Measurements from ENCODE around the gene WDR59.

The WDR59 gene

GRCh38 chr16:74871608-74872007, 113.3 kb downstream of the WDR59 start:
- DNase-seq (ENCODE audit: extremely low spot score) = no peak
- POLR2A ChIA-PET = no interaction called here
- no peak for TF ChIP-seq ZNF384 (IDR thresholded peaks at IDR 0.05)
- TF ChIP-seq FOXK2 (IDR thresholded peaks at IDR 0.05) = no peak
- TF ChIP-seq NFRKB (IDR thresholded peaks at IDR 0.05) = no peak
- TF ChIP-seq L3MBTL2 (conservative IDR thresholded peaks at IDR 0.05) = no peak
- no peak for TF ChIP-seq PKNOX1 (IDR thresholded peaks at IDR 0.05)
- TF ChIP-seq SP1 (IDR thresholded peaks at IDR 0.05) = no peak
- no peak for TF ChIP-seq FOXM1 (IDR thresholded peaks at IDR 0.05; ENCODE audit: borderline replicate concordance)
- TF ChIP-seq TARDBP (IDR thresholded peaks at IDR 0.05) = no peak
- no peak for TF ChIP-seq ELF4 (IDR thresholded peaks at IDR 0.05)
- no peak for TF ChIP-seq BHLHE40 (IDR thresholded peaks at IDR 0.05; ENCODE audit: borderline replicate concordance)
- TF ChIP-seq LEF1 (IDR thresholded peaks at IDR 0.05; ENCODE audit: borderline replicate concordance) = no peak
- no peak for TF ChIP-seq SUZ12 (IDR thresholded peaks at IDR 0.05)
- TF ChIP-seq FOXA1 (IDR thresholded peaks at IDR 0.05) = no peak
- no peak for TF ChIP-seq HDGF (IDR thresholded peaks at IDR 0.05; ENCODE audit: borderline replicate concordance)
- no peak for TF ChIP-seq ARNT (IDR thresholded peaks at IDR 0.05)
- CTCF ChIA-PET = interaction anchor here (0.7 kb wide), 1 partner anchor 9 kb away, joined by 3 read pairs; no protein-coding TSS in a partner anchor

- no peak for TF ChIP-seq HDGF (IDR thresholded peaks at IDR 0.05; ENCODE audit: borderline replicate concordance)
- TF ChIP-seq PKNOX1 (IDR thresholded peaks at IDR 0.05) = no peak
- TF ChIP-seq FOXK2 (IDR thresholded peaks at IDR 0.05) = no peak
- no peak for TF ChIP-seq NFRKB (IDR thresholded peaks at IDR 0.05)
- no peak for TF ChIP-seq SP1 (IDR thresholded peaks at IDR 0.05)
- TF ChIP-seq L3MBTL2 (conservative IDR thresholded peaks at IDR 0.05) = no peak
- TF ChIP-seq BHLHE40 (IDR thresholded peaks at IDR 0.05; ENCODE audit: borderline replicate concordance) = no peak
- no peak for TF ChIP-seq ELF4 (IDR thresholded peaks at IDR 0.05)
- TF ChIP-seq TARDBP (IDR thresholded peaks at IDR 0.05) = no peak
- no peak for TF ChIP-seq FOXM1 (IDR thresholded peaks at IDR 0.05; ENCODE audit: borderline replicate concordance)
- TF ChIP-seq ZNF384 (IDR thresholded peaks at IDR 0.05) = no peak
- TF ChIP-seq SUZ12 (IDR thresholded peaks at IDR 0.05) = no peak
- no peak for TF ChIP-seq LEF1 (IDR thresholded peaks at IDR 0.05; ENCODE audit: borderline replicate concordance)
- no peak for TF ChIP-seq ARNT (IDR thresholded peaks at IDR 0.05)
- no peak for TF ChIP-seq FOXA1 (IDR thresholded peaks at IDR 0.05)
- TF ChIP-seq CTBP1 (IDR thresholded peaks at IDR 0.05; ENCODE audit: borderline replicate concordance) = no peak
- POLR2A ChIA-PET = no interaction called here
- CTCF ChIA-PET = no interaction called here
- no peak for DNase-seq (ENCODE audit: extremely low spot score)
Measured at GRCh38 chr16:74868501-74868900, 116.4 kb downstream of the WDR59 start.

GRCh38 chr16:74868035-74868434, 116.9 kb downstream of the WDR59 start:
- POLR2A ChIA-PET = no interaction called here
- DNase-seq (ENCODE audit: extremely low spot score) = no peak
- TF ChIP-seq PKNOX1 (IDR thresholded peaks at IDR 0.05) (no peak), NFRKB (IDR thresholded peaks at IDR 0.05) (no peak), ZNF384 (IDR thresholded peaks at IDR 0.05) (no peak)
- CTCF ChIA-PET = no interaction called here

GRCh38 chr16:74867281-74867849, 117.6 kb downstream of the WDR59 start:
- no peak for TF ChIP-seq FOXK2 (IDR thresholded peaks at IDR 0.05)
- no peak for TF ChIP-seq SUZ12 (IDR thresholded peaks at IDR 0.05)
- TF ChIP-seq BHLHE40 (IDR thresholded peaks at IDR 0.05; ENCODE audit: borderline replicate concordance) = no peak
- TF ChIP-seq ARNT (IDR thresholded peaks at IDR 0.05) = no peak
- TF ChIP-seq FOXA1 (IDR thresholded peaks at IDR 0.05) = no peak
- no peak for TF ChIP-seq HDGF (IDR thresholded peaks at IDR 0.05; ENCODE audit: borderline replicate concordance)
- TF ChIP-seq CTBP1 (IDR thresholded peaks at IDR 0.05; ENCODE audit: borderline replicate concordance) = no peak
- no peak for TF ChIP-seq LEF1 (IDR thresholded peaks at IDR 0.05; ENCODE audit: borderline replicate concordance)
- DNase-seq (ENCODE audit: extremely low spot score) = no peak
- POLR2A ChIA-PET = no interaction called here
- CTCF ChIA-PET = no interaction called here

- POLR2A ChIA-PET = no interaction called here
- no peak for DNase-seq (ENCODE audit: extremely low spot score)
- CTCF ChIA-PET = no interaction called here
- TF ChIP-seq SUZ12 (IDR thresholded peaks at IDR 0.05) = no peak
- TF ChIP-seq HDGF (IDR thresholded peaks at IDR 0.05; ENCODE audit: borderline replicate concordance) = no peak
- no peak for TF ChIP-seq ELF4 (IDR thresholded peaks at IDR 0.05)
- TF ChIP-seq FOXM1 (IDR thresholded peaks at IDR 0.05; ENCODE audit: borderline replicate concordance) = no peak
- TF ChIP-seq CTBP1 (IDR thresholded peaks at IDR 0.05; ENCODE audit: borderline replicate concordance) = no peak
- no peak for TF ChIP-seq LEF1 (IDR thresholded peaks at IDR 0.05; ENCODE audit: borderline replicate concordance)
- TF ChIP-seq PKNOX1 (IDR thresholded peaks at IDR 0.05) = no peak
- TF ChIP-seq FOXA1 (IDR thresholded peaks at IDR 0.05) = no peak
- TF ChIP-seq ZNF384 (IDR thresholded peaks at IDR 0.05) = no peak
- TF ChIP-seq BHLHE40 (IDR thresholded peaks at IDR 0.05; ENCODE audit: borderline replicate concordance) = no peak
- TF ChIP-seq SP1 (IDR thresholded peaks at IDR 0.05) = no peak
- no peak for TF ChIP-seq ARNT (IDR thresholded peaks at IDR 0.05)
- TF ChIP-seq NFRKB (IDR thresholded peaks at IDR 0.05) = no peak
- TF ChIP-seq TARDBP (IDR thresholded peaks at IDR 0.05) = no peak
- TF ChIP-seq L3MBTL2 (conservative IDR thresholded peaks at IDR 0.05) = no peak
- no peak for TF ChIP-seq FOXK2 (IDR thresholded peaks at IDR 0.05)
Measured at GRCh38 chr16:74865922-74866598, 118.9 kb downstream of the WDR59 start.
